DMS114 treated with DMSO at 0.1 percent for 48 hours (cell line): ENCODE results near the gene RERE.

ENCODE experiments used
- DNase-seq: peaks from one replicate; lab custom pipeline; 2025; ENCODE audit not compliant: unreplicated experiment; lab: John Stamatoyannopoulos, UW

RERE gene

DNA sequence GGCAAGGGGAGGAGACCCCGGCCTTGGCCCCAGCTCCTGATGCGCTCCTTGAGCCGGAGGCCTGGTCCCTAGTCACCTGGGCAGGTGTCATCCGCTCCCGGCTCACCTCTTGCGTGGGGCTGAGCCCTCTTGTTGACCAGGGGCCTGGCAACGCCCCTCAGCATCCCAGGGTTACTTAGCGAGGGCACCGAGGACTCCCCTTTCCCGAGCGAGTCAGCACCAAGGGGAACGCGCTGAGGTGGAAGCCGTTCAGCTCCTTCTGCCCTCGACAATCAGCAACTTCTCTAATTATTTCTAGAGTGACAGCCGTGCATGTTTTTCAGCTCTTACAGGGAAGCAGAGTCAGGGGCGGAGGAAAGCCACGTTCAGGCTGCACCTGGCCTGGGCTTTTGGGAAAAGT is 499.0 kb downstream of the RERE start:
- no peak for DNase-seq

DNA sequence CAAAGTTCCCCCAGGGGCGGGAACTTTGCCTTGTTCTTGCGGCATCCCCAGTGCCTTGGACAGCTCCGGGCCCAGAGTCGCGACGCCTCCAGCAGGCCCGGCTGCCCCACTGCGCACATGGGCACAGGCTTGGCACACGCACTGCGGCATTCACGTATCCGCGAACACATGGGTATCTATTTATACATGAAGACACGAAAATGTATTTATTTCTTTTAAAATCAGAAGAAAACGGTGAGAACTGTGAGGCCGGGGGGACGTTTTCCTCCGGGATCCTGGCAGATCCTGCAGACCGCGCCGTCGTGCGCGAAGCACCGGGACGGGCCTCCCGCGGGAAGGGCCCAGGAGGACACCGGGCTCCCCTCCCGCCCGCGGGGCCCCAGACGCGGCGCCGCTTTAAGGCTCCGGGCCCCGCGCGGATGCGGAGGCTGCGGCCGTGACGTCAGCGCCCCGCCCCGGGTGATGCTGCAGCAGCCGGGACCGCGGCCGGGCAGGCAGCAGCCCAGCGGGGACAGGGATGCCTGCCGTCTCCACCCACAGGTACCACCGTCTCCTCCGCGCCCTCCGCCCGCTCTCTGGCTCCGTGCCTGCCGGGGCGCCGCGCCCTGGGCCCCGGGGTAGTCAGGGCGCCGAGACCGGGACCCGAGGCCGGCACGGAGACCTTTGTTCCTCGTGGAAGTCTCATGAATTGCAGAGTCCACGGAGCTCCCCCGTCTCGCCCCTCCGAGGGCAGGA is 499.6 kb downstream of the RERE start, which contains the start of gene SLC45A1:
Gene SLC45A1 (plus strand): TSS at position 468 of the 735 bp plus-strand sequence. CDS start 6,216 bp downstream, outside the sequence.
- peak; percentile 10 for DNase-seq

DNA sequence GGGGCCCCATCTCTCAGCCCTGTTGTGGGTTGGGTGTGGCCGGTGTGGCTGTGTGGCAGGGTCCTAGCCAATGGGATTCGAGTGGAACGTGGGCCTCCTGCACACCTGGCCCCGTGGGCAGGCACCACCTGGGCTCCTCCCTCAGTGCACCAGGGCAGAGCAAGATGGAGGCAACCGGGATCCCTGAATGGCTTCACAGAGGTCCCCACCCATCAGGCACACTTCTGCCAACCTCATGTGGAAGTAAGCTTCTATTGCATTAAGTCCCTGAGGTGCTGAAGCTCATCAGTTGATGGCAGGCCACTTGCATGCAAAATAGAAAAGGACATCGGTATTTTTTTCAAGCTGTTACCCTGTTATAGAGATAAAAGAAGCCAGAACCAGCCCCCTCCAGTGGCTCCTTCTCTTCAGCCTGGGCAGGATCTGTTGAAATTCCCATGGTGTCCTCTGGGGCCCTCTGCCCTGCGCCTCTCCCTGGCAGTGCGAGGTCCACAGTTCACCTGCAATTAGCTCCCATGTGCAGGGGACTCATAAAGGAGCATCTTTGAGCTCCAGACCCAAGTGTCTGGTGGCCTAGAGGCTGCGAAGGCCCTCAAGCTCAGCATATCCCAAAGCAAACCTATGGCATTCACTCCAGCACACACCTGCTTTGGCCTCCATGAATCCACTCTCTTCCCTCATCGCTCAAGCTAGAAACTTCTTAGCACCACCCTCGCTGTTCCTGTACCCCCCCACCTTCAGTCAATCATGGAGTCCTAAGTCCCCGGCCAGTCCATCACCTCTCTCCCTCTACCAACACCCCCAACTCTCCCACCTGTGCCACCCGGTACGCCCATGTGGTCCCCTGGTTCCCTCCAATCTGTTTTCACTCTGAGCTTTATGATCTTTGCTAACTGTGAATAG is 501.6 kb downstream of the RERE start:
- DNase-seq, result no peak

DNA sequence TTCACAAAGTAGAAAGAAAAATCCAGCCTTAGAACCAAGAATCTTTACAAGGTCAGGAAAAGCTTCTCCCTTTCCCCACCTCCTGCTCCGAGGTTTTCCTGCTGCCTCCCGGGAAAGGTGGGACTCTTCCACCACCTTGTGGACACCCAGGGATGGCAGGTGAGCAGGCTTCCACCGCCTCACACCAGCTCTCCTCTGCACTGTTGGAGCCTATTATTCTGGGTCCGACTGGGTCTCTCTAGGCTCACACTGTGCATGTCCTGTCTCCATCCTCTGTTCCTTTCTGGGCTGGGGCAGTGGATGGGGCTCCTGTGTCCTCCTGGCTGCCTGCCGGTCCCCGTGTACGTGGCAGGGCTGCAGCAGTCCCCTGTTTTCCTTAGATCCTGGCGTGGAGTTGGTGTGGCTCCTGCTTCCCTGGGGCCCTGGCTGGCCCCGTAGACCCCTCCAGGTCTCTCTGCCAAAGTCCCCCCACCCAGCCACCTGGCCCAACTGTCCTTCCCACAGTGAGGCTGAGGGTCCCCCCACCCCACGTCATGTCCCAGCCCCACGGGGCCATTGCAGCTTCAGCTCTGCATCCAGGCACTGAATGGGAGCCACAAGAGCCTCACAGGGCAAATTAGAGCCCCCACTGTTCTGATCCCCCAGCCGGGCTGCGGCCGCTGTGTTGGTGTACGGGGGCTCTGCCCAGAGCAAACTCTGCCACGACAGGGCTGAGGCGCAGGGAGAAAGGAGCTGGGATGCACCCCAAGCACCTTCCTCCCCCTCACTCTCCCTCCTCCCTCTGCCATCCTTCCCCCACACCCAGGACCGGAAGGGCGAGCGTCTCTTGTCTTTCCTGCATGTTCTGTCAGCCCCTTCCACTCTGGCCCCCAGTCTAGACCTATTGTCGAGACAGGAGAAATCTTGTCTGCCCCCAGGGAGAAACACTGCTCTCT is 502.8 kb downstream of the RERE start:
- peak; percentile 26 for DNase-seq

GRCh38 chr1:8313231-8313630 is 504.2 kb downstream of the RERE start:
- DNase-seq, result no peak

DNA sequence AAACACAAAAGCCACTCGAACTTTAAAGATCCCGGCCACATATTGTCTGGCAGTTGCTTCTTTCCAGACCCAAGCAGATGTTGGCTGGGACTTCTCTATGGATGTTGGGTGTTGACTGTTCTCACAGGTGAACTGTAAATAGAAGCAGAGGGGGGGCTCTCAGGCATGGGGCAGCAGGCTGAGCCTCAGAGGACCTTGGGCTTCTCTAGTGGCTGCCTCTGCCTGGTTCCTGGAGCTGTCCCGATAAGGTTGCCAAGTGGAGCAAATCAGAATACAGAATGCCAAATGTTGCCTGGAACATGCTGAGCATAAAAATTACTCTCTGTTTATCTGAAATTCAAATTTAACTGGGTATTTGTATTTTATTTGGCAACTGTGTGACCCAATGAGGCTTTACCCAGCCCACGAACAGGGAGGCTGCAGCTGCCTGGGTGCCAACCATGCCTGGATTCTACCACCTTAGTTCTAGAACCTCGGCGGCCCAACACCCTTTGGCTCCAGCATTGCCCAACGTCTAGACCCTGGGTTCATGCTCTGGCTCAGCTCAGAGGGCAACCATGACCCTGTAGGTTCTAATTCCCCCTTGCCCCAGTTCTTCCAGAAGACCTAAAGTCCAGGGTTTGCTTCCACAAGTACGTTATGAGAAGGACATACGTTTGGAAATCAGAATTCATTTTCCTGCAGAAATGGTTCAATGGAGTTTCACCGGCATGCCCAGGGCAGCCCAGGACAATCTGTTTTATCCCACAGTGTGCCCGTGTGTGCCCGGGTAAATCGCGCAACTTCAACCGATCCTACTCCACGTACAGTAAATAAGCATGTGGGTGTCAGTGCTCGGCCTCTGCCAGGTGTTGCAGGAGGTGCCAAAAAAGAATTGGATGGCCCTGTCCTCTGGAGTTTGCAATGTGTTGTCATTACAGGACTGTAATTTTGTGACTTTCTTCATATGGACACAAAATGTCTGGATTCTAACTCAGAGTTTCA is 504.9 kb downstream of the RERE start:
- no peak for DNase-seq

DNA sequence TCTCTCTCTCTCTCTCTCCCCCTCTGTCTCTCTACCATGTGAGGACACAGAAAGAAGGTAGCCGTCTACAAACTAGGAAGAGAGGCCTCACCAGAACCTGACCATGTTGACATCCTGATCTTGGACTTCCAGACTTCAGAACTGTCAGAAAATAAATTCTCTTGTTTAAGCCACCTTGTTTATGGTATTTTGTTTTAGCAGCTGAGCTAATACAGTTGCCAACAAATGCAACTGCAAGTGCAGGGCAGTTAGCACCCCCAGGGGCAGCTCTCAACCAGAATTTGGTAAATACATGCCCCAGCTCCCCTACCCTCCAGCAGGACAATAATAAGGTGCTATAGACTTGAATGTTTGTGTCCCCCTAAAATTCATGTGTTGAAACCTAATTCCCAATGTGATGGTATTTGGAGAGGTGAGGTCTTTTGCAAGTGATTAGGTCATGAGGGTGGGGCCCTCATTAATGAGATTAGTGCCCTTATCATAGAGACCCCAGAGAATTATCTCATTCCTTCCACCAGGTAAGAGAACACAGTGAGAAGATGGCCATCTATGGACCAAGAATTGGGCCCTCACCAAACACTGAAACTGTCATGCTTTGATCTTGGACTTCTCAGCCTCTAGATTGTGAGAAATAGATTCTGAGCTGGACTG is 506.2 kb downstream of the RERE start:
- no peak for DNase-seq

GRCh38 chr1:8307628-8308027 is 509.8 kb downstream of the RERE start:
- DNase-seq, result no peak

DNA sequence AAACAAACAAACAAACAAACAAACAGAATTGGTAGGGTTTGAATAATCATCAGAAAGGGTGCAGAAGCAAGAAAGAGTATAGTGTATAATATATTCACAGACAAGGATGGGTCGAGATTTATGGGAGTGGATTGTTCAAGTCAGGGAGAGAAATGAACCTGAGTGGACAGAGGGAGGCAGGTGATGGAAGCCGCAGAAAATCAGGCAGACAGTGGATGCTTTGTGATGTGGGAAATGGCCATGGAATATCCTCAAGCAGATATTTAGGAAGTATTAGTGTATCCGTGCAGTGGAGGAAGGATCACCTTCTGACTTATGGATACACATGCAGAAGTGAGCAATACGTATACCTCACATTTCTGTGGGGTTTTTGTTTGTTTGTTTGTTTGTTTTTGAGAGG is 513.6 kb downstream of the RERE start:
- DNase-seq, result no peak

- no peak for DNase-seq
These were observed 514.3 kb downstream of the RERE start for GRCh38 chr1:8303141-8303540.
